Calu3 (cell line): ENCODE measurements around the gene BBIP1. TPM values are rescaled to one million over a fixed set of nuclear protein-coding genes. Genes with fewer than 3 reads are reported as not detected.
A peak's percentile ranks its signal among the peaks of the same experiment; 100 is the strongest.
"Not testable (repeated sequence)": the region's sequence is repeated elsewhere in the genome, so short reads cannot be mapped to it uniquely, and the experiment has no call there.

ENCODE experiments used
- BruUV-seq: library from RNA; stranded (reverse); fragments of 400-500 nt; replicated peaks from 2 replicates; lab custom pipeline; 2021; lab: Mats Ljungman, UMichigan
- CTCF ChIA-PET: fragments of 300-600 bp; sonication (Branson Sonifier 250); formaldehyde crosslinking; loops from one replicate; lab custom pipeline; 2022; ENCODE audit warnings: antibody characterized with exemption; lab: Charles Lee
- DNase-seq: peaks from one replicate; pipeline ENCODE4 v3.0.0; 2022
- H3K27ac Mint-ChIP-seq: one replicate; pipeline ENCODE4 v1.8.0; 2022; ENCODE audit warnings: mixed read lengths; ENCODE audit not compliant: unreplicated experiment
- H3K27me3 Mint-ChIP-seq: one replicate; pipeline ENCODE4 v1.8.0; 2022; ENCODE audit warnings: mixed read lengths; ENCODE audit not compliant: unreplicated experiment
- H3K36me3 Mint-ChIP-seq: one replicate; pipeline ENCODE4 v1.8.0; 2022; ENCODE audit warnings: mild to moderate bottlenecking, moderate library complexity, mixed read lengths; ENCODE audit not compliant: insufficient read depth, unreplicated experiment
- H3K4me1 Mint-ChIP-seq: one replicate; pipeline ENCODE4 v1.8.0; 2022; ENCODE audit warnings: mild to moderate bottlenecking, low read depth, mixed read lengths; ENCODE audit not compliant: unreplicated experiment
- H3K4me3 Mint-ChIP-seq: one replicate; pipeline ENCODE4 v1.8.0; 2022; ENCODE audit warnings: mild to moderate bottlenecking, low read depth, moderate library complexity, mixed read lengths; ENCODE audit not compliant: unreplicated experiment
- H3K9me3 Mint-ChIP-seq: one replicate; pipeline ENCODE4 v1.8.0; 2022; ENCODE audit warnings: low read depth, mixed read lengths; ENCODE audit not compliant: unreplicated experiment
- intact Hi-C: fragments of 100-400 bp; cut with micrococcal nuclease; formaldehyde crosslinking; loops from one replicate; pipeline ENCODE4 v1.10.0; 2022; ENCODE audit not compliant: unreplicated experiment
- total RNA-seq: library from RNA; stranded (reverse); gene quantifications from 2 replicates; pipeline ENCODE4 v1.2.3, GENCODE V29; 2022
- TF ChIP-seq, protein P1 (sequence below): fragments of 200-600 bp; IDR thresholded peaks from one replicate; pipeline ENCODE4 v1.8.0; 2022; ENCODE audit warnings: antibody characterized with exemption; ENCODE audit not compliant: unreplicated experiment

The BBIP1 gene
- total RNA-seq, 1 experiment from 2014 or later, result 15.8 TPM

DNA sequence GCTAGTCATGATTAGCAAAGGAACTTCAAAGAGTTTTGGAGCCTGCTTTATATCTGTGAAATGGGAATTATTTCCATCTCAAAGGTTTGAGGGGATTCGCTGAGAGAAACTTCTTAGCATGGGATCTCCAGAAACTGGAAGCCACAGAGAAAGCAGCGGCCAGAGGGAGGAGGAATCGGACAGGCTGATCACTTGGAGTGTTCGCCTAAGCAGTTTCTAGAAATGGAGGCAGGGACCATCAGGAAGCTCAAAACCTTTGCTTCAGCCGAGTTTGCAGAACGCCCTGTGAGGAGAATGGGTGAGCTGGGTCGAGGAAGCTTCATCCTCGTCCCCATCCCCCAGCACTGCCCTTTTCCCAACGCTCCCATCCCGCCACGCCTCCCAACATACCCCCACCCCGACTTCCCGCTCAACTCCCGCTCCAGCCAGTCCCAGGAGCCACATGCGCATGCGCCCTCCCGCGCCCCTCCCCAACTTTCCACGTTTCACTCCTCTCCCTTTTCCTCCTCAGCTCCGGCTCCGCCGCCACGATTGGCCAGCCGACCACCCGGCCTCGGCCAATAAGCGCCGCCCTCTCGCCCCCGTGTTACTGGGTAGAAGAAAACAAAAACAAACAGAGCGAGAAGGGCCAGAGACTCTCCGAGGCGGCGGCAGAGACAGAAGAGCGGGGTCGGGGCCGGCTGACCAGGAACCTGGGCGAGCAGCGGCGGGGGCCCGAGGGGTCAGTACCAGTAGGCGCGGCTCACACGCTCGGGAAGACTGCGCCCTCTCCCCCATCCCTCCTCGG, 47.5 kb downstream of the BBIP1 start, which contains the start of gene PDCD4:
PDCD4 (plus strand) TSS at position 631 of the 787 bp plus-strand sequence. CDS start 4,100 bp downstream, outside the sequence.
- CTCF ChIA-PET, result interaction anchor here (1.0 kb wide), 1 partner anchor 11 kb away, joined by 3 read pairs; no protein-coding TSS in a partner anchor
- TF ChIP-seq, protein P1, sequence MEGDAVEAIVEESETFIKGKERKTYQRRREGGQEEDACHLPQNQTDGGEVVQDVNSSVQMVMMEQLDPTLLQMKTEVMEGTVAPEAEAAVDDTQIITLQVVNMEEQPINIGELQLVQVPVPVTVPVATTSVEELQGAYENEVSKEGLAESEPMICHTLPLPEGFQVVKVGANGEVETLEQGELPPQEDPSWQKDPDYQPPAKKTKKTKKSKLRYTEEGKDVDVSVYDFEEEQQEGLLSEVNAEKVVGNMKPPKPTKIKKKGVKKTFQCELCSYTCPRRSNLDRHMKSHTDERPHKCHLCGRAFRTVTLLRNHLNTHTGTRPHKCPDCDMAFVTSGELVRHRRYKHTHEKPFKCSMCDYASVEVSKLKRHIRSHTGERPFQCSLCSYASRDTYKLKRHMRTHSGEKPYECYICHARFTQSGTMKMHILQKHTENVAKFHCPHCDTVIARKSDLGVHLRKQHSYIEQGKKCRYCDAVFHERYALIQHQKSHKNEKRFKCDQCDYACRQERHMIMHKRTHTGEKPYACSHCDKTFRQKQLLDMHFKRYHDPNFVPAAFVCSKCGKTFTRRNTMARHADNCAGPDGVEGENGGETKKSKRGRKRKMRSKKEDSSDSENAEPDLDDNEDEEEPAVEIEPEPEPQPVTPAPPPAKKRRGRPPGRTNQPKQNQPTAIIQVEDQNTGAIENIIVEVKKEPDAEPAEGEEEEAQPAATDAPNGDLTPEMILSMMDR, result no peak
- no peaks in the 10 kb centered on the region for H3K9me3 Mint-ChIP-seq
- no peaks in the 10 kb centered on the region for H3K27me3 Mint-ChIP-seq
- peak within 1 kb of the TSS; percentile 81 for H3K4me3 Mint-ChIP-seq
- H3K4me1 Mint-ChIP-seq, result peaks cover 18% of the 10 kb centered on the region
- H3K27ac Mint-ChIP-seq, result peak within 1 kb of the TSS; percentile 96
- BruUV-seq, result TSS peak; percentile 72
- intact Hi-C loops, result no loop called here
- peak; percentile 97 for DNase-seq
- peaks cover 25% of the 10 kb centered on the region for H3K36me3 Mint-ChIP-seq

DNA sequence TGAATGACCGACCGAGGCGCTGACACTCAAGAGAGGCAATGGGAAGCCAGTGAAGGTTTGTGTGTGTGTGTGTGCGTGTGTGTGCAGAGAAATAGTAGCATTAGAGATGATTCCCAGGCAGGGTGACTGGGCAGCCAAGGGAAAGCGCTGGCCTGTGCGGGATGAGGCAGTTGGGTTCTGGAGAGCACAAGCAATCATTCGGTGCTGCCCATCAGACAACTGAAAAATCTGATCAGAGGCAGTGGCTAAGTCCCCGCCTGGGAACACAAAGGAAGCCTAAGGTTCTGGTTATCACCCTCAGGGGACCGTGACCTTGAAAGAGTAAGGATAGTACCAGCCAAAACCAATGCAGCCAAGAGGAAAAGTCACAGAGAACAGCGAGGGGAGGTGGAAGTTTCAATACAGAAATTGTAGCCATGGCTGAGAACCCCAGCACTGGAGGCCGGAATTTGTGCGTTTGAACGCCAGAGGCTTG, 48.1 kb downstream of the BBIP1 start:
- peak overlapping the region; percentile 81 for H3K4me3 Mint-ChIP-seq
- H3K27me3 Mint-ChIP-seq, result no peaks in the 10 kb centered on the region
- no peak for DNase-seq
- no peaks in the 10 kb centered on the region for H3K9me3 Mint-ChIP-seq
- CTCF ChIA-PET, result interaction anchor here (1.0 kb wide), 1 partner anchor 10 kb away, joined by 3 read pairs; no protein-coding TSS in a partner anchor
- peaks cover 25% of the 10 kb centered on the region for H3K36me3 Mint-ChIP-seq
- intact Hi-C loops, result no loop called here
- peak overlapping the region; percentile 96 for H3K27ac Mint-ChIP-seq
- no TSS peak for BruUV-seq
- TF ChIP-seq, protein P1, result no peak
- peaks cover 19% of the 10 kb centered on the region for H3K4me1 Mint-ChIP-seq

DNA sequence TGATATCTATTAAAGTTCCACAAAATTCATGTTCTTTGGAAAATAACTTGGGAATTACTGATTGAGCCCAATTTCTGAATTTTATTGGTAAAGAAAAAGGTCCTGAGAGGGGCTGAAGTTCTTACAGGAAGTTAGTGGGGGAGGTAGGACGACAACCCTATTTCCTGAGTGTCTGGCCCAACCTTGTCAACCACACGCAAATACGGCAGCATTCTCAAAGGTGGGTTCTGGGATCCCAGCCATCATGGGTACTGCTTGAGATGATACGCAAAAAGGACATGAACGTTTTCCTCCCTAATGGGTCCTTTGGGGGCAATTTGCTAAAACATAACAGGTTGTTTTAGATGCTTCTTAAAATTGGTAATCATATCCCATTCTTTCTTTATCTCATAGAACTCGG, 50.0 kb downstream of the BBIP1 start:
- H3K9me3 Mint-ChIP-seq, result no peaks in the 10 kb centered on the region
- CTCF ChIA-PET, result no interaction called here
- H3K27ac Mint-ChIP-seq, result peak overlapping the region; percentile 27
- peaks cover 35% of the 10 kb centered on the region for H3K4me1 Mint-ChIP-seq
- H3K4me3 Mint-ChIP-seq, result no peak overlapping the region
- intact Hi-C loops, result no loop called here
- TF ChIP-seq, protein P1, result no peak
- no TSS peak for BruUV-seq
- no peak for DNase-seq
- H3K36me3 Mint-ChIP-seq, result peaks cover 25% of the 10 kb centered on the region
- no peaks in the 10 kb centered on the region for H3K27me3 Mint-ChIP-seq

DNA sequence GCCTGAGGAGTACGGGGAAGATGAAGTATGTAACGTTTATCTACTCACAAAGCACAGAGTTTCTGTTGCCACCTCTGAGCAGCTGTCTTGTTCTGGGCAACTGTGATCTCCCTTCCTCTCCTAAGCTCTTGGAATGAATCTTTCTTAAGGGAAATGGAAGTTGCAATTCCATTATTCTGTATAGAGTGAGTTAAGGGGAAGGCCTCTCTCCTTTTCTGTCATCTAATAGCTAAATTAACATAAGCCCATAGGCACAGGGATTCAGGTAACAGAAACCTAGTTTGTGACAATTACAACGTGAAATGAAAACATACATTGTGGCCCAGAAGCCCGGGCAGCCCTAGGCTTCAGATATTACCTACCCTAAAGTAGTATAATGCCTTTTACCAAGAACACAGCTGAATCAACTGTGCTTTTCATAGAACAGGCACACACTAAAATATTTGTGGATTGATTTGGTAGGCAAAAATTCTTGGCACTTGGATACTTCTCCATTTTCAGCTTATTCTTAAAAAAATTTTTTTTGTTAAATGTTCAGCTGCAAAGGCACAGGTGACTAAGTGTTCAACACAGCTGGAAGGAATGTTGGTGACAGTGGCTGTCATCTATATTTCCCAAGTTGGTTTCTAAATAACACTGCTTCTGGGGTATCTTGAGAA, 51.0 kb downstream of the BBIP1 start:
- no peak for DNase-seq
- intact Hi-C loops, result no loop called here
- no TSS peak for BruUV-seq
- Mint-ChIP-seq H3K27ac (no peak overlapping the region), H3K27me3 (no peaks in the 10 kb centered on the region), H3K4me1 (peaks cover 35% of the 10 kb centered on the region), H3K9me3 (no peaks in the 10 kb centered on the region), H3K36me3 (peaks cover 20% of the 10 kb centered on the region), H3K4me3 (no peak overlapping the region)
- TF ChIP-seq, protein P1, result no peak
- CTCF ChIA-PET, result no interaction called here

DNA sequence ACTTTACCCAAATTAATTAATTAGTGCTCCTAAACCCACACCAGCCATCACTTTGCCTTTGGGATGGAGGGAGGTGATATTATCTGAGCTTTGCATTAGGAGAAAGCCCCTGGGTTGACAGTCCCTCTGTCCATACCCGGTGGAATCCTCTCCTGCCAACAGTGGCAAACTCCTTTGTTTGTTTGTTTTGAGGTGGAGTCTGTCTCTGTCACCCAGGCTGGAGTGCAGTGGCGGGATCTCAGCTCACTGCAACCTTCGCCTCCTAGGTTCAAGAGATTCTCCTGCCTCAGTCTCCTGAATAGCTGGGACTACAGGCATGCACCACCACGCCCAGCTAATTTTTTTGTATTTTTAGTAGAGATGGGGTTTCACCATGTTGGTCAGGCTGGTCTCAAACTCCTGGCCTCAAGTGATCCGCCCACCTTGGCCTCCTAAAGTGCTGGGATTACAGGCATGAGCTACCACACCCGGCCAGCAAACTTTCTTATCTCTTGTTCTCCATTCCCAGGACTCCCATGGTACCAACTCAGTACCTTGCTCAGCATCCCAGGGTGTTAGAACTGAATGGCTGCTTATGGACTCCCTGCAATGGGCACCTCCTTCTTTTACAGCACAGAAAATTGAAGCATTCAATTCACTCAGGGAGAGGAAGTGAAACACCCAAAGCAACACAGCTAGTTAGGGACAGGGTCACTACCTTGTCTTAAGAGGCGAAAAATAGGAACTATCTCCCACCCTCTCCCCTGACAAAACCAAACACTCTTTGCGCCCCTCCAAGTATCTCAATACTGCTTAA, 51.8 kb downstream of the BBIP1 start:
- H3K27me3 Mint-ChIP-seq, H3K9me3 Mint-ChIP-seq, intact Hi-C loops, H3K27ac Mint-ChIP-seq, BruUV-seq, CTCF ChIA-PET, H3K4me3 Mint-ChIP-seq, DNase-seq: not testable (repeated sequence)
- H3K4me1 Mint-ChIP-seq, result peaks cover 35% of the 10 kb centered on the region
- H3K36me3 Mint-ChIP-seq, result peaks cover 13% of the 10 kb centered on the region
